IMR-90 (cell line): ENCODE data around the gene SLC19A1. TPM values are rescaled to one million over a fixed set of nuclear protein-coding genes. Genes with fewer than 3 reads are reported as not detected.

Source experiments
- ATAC-seq: fragments of 200-7000 bp; cut with Tn5 transposase; 2 replicates; pipeline ENCODE4 v1.9.1; 2020; ENCODE audit warnings: low read depth, mild to moderate bottlenecking, moderate library complexity
- BruUV-seq: library from RNA; stranded (reverse); fragments of 400-500 nt; replicated peaks from 2 replicates; lab custom pipeline; 2021; lab: Mats Ljungman, UMichigan
- CTCF ChIA-PET: fragments of 300-600 bp; formaldehyde crosslinking; extraction: SDS; loops from one replicate; lab custom pipeline; 2021; ENCODE audit warnings: antibody characterized with exemption; lab: Yijun Ruan, JAX
- POLR2A ChIA-PET: fragments of 300-600 bp; sonication (Branson Sonifier 250); formaldehyde crosslinking; loops from one replicate; lab custom pipeline; 2022; ENCODE audit warnings: antibody characterized with exemption; ENCODE audit not compliant: unreplicated experiment; lab: Charles Lee
- DNase-seq: peaks from one replicate; pipeline ENCODE4 v3.0.0; 2013
- H2AFZ ChIP-seq: replicated peaks from 2 replicates; pipeline ENCODE3; 2013; ENCODE audit warnings: low read length, mild to moderate bottlenecking; ENCODE audit not compliant: poor library complexity
- H2AK5ac ChIP-seq: 2 replicates; pipeline ENCODE4 v1.6.1; 2013; ENCODE audit warnings: low read depth, low read length, inconsistent platforms
- H2AK9ac ChIP-seq: replicated peaks from 2 replicates; pipeline ENCODE3; 2013; ENCODE audit warnings: mild to moderate bottlenecking, low read depth, low read length, moderate library complexity; ENCODE audit not compliant: poor library complexity
- H2BK120ac ChIP-seq: 2 replicates; pipeline ENCODE4 v1.6.1; 2013; ENCODE audit warnings: low read depth, low read length, inconsistent platforms
- H2BK15ac ChIP-seq: 3 replicates; pipeline ENCODE4 v1.6.1; 2013; ENCODE audit warnings: low read depth, low read length, inconsistent platforms
- H2BK20ac ChIP-seq: 2 replicates; pipeline ENCODE4 v1.6.1; 2013; ENCODE audit warnings: low read depth, mild to moderate bottlenecking, inconsistent platforms, low read length, moderate library complexity
- H2BK5ac ChIP-seq: 2 replicates; pipeline ENCODE4 v1.6.1; 2013; ENCODE audit warnings: mild to moderate bottlenecking, low read depth, low read length, inconsistent platforms; ENCODE audit not compliant: poor library complexity, severe bottlenecking
- H3K14ac ChIP-seq: replicated peaks from 2 replicates; pipeline ENCODE4 v1.6.1; 2013; ENCODE audit warnings: low read depth, low read length, inconsistent platforms
- H3K18ac ChIP-seq: 2 replicates; pipeline ENCODE4 v1.6.1; 2013; ENCODE audit warnings: low read depth, low read length, control low read depth
- H3K23ac ChIP-seq: 2 replicates; pipeline ENCODE4 v1.6.1; 2013; ENCODE audit warnings: low read depth, low read length, inconsistent platforms
- H3K27ac ChIP-seq: 2 replicates; pipeline ENCODE4 v1.5.1; 2013; ENCODE audit warnings: mild to moderate bottlenecking, control low read depth, low read length; ENCODE audit not compliant: insufficient read depth
- H3K27me3 ChIP-seq: 2 replicates; pipeline ENCODE4 v1.6.1; 2013; ENCODE audit warnings: low read length; ENCODE audit not compliant: control insufficient read depth, insufficient read depth
- H3K36me3 ChIP-seq: 2 replicates; pipeline ENCODE4 v1.6.1; 2013; ENCODE audit warnings: low read length, mixed read lengths; ENCODE audit not compliant: control insufficient read depth, insufficient read depth
- H3K4ac ChIP-seq: 2 replicates; pipeline ENCODE4 v1.6.1; 2013; ENCODE audit warnings: low read depth, low read length, inconsistent platforms
- H3K4me1 ChIP-seq: 2 replicates; pipeline ENCODE4 v1.6.1; 2013; ENCODE audit warnings: low read length, mixed read lengths; ENCODE audit not compliant: control insufficient read depth, insufficient read depth
- H3K4me2 ChIP-seq: 2 replicates; pipeline ENCODE4 v1.6.1; 2013; ENCODE audit warnings: low read depth, mild to moderate bottlenecking, control low read depth, low read length, moderate library complexity
- H3K4me3 ChIP-seq: 2 replicates; pipeline ENCODE4 v1.5.1; 2013; ENCODE audit warnings: low read depth, mild to moderate bottlenecking, control low read depth, low read length, moderate library complexity; ENCODE audit not compliant: insufficient read depth
- H3K56ac ChIP-seq: 2 replicates; pipeline ENCODE4 v1.6.1; 2013; ENCODE audit warnings: low read length, inconsistent platforms; ENCODE audit not compliant: insufficient read depth; ENCODE audit errors: extremely low read depth
- H3K79me1 ChIP-seq, 2 experiments: 2 replicates each; pipeline ENCODE4 v1.6.1; 2013; ENCODE audit warnings: low read length in 2 of 2, inconsistent platforms in 1 of 2, low read depth in 1 of 2
- H3K9ac ChIP-seq: 2 replicates; pipeline ENCODE4 v1.6.1; 2013; ENCODE audit warnings: low read depth, low read length, control low read depth
- H3K9me1 ChIP-seq: 2 replicates; pipeline ENCODE4 v1.6.1; 2013; ENCODE audit warnings: low read length, inconsistent platforms; ENCODE audit not compliant: insufficient read depth
- H3K9me3 ChIP-seq: 2 replicates; pipeline ENCODE4 v1.6.1; 2013; ENCODE audit warnings: low read length; ENCODE audit not compliant: control insufficient read depth, insufficient read depth
- H4K20me1 ChIP-seq: 2 replicates; pipeline ENCODE4 v1.6.1; 2013; ENCODE audit warnings: low read length, inconsistent platforms; ENCODE audit not compliant: insufficient read depth
- H4K5ac ChIP-seq: 2 replicates; pipeline ENCODE4 v1.6.1; 2013; ENCODE audit warnings: mild to moderate bottlenecking, low read depth, low read length, control low read depth
- H4K8ac ChIP-seq, 2 experiments: 2 replicates each; pipeline ENCODE4 v1.6.1; 2013; ENCODE audit warnings: low read depth in 2 of 2, low read length in 2 of 2, control low read depth in 1 of 2, inconsistent platforms in 1 of 2
- H4K91ac ChIP-seq: 2 replicates; pipeline ENCODE4 v1.6.1; 2013; ENCODE audit warnings: low read depth, low read length, inconsistent platforms; ENCODE audit not compliant: insufficient read depth
- NFE2L2 ChIP-seq: fragments of 150-350 bp; IDR thresholded peaks from 2 replicates; pipeline ENCODE4 v1.6.1; 2016; ENCODE audit warnings: low read depth, mild to moderate bottlenecking, low read length
- USF2 ChIP-seq: fragments of 150-350 bp; IDR thresholded peaks from 2 replicates; pipeline ENCODE4 v1.6.1; 2017; ENCODE audit warnings: mild to moderate bottlenecking, antibody characterized with exemption, low read length, low read depth
- WGBS, 2 experiments: methylation state at CpG; one replicate each; pipeline versions ENCODE4 v1.1.5 to v1.1.7; 2013; ENCODE audit warnings: missing lambda C conversion rate in 2 of 2; ENCODE audit not compliant: insufficient read length in 1 of 2; ENCODE audit errors: extremely low coverage in 2 of 2; 5-methylcytosine and 5-hydroxymethylcytosine counted together
- dilution Hi-C: fragments of 300-500 bp; cut with HindIII; formaldehyde crosslinking; loops from one replicate; pipeline ENCODE4 v1.14.3; 2018; ENCODE audit warnings: low sequenced_read_pairs; ENCODE audit not compliant: unreplicated experiment
- in situ Hi-C: fragments of 300-500 bp; cut with MboI; formaldehyde crosslinking; loops from 3 replicates; pipeline ENCODE4 v1.14.3; 2019; ENCODE audit warnings: low sequenced_read_pairs, inconsistent platforms, mixed read lengths
- intact Hi-C: fragments of 100-400 bp; cut with micrococcal nuclease; formaldehyde crosslinking; loops from 2 replicates; pipeline ENCODE4 v1.10.0; 2022
- polyA plus RNA-seq, 3 experiments: library from polyadenylated mRNA; depleted of rRNA; stranded (reverse); fragments of >200 nt; gene quantifications; 2 replicates each; pipeline ENCODE4 v1.2.3, GENCODE V29; 2012; ENCODE audit warnings: low replicate concordance in 1 of 3
- total RNA-seq: library from RNA; depleted of rRNA; stranded (reverse); fragments of >200 nt; gene quantifications from 2 replicates; pipeline ENCODE4 v1.2.3, GENCODE V29; 2012

Gene SLC19A1
- total and polyA plus RNA-seq, 2 of the 4 experiments (the other 2 are of a cell fraction) = 2.2 to 16.2 TPM

- Histone ChIP-seq H2BK15ac (no peak overlapping the region), H3K56ac (no peak overlapping the region), H2AK9ac (no peak overlapping the region), H3K4me1 (no peaks in the 10 kb centered on the region), H3K23ac (no peak overlapping the region), H3K9ac (no peak overlapping the region), H3K27ac (no peak overlapping the region), H2AFZ (no peak overlapping the region), H3K79me1 (peaks cover 4 to 5% of the 10 kb centered on the region in 2 experiments; a peak in 1 of 4 replicates), H3K4me3 (no peak overlapping the region), H3K14ac (no peak overlapping the region), H2BK20ac (no peak overlapping the region), H3K9me3 (peaks cover 6% of the 10 kb centered on the region; the same call in 1 of the 2 replicates), H4K20me1 (peaks cover 12% of the 10 kb centered on the region), H4K8ac (no peak overlapping the region), H3K36me3 (peaks cover 40% of the 10 kb centered on the region), H3K9me1 (no peaks in the 10 kb centered on the region; the same call in 1 of the 2 replicates), H4K5ac (no peak overlapping the region), H2AK5ac (no peak overlapping the region), H3K4ac (no peak overlapping the region), H3K18ac (no peak overlapping the region), H4K91ac (no peak overlapping the region), H3K4me2 (no peak overlapping the region), H3K27me3 (no peaks in the 10 kb centered on the region), H2BK120ac (no peak overlapping the region), H2BK5ac (no peak overlapping the region)
- ChIA-PET POLR2A (no interaction called here), CTCF (no interaction called here)
- BruUV-seq = no TSS peak
- WGBS, 2 experiments = 94% methylated on average over 5 of the region's 11 CpGs; no CpG with 5 or more reads in 1 of the 2 experiments
- in situ Hi-C loops = no loop called here
- ATAC-seq (no peak), DNase-seq (no peak)
- intact Hi-C loops = no loop called here
- dilution Hi-C loops = no loop called here
- TF ChIP-seq NFE2L2 (no peak), USF2 (no peak)
Measured at GRCh38 chr21:45513741-45514310, 28.4 kb downstream of the SLC19A1 start.
